H9 (cell line): Measurements from ENCODE around the gene ITGA7. TPM values are rescaled to one million over a fixed set of nuclear protein-coding genes. Genes with fewer than 3 reads are reported as not detected.

Experiments
- DNase-seq: peaks from one replicate; pipeline ENCODE4 v3.0.0-alpha.2; 2017
- H2AFZ ChIP-seq: one replicate; pipeline ENCODE4 v1.6.1; 2013; ENCODE audit warnings: mild to moderate bottlenecking, low read length, control low read depth, moderate library complexity
- H2AK5ac ChIP-seq: 2 replicates; pipeline ENCODE4 v1.6.1; 2013; ENCODE audit warnings: low read length, control low read depth, mixed read lengths; ENCODE audit not compliant: insufficient read length
- H2BK120ac ChIP-seq: one replicate; pipeline ENCODE4 v1.6.1; 2013; ENCODE audit warnings: low read depth, mild to moderate bottlenecking, low read length, control low read depth, inconsistent platforms; ENCODE audit not compliant: poor library complexity, severe bottlenecking
- H2BK12ac ChIP-seq: 2 replicates; pipeline ENCODE4 v1.6.1; 2013; ENCODE audit warnings: low read length, control low read depth, mixed read lengths, low read depth; ENCODE audit not compliant: insufficient read length
- H2BK15ac ChIP-seq: 2 replicates; pipeline ENCODE4 v1.6.1; 2013; ENCODE audit warnings: low read depth, low read length, control low read depth
- H2BK20ac ChIP-seq: one replicate; pipeline ENCODE4 v1.6.1; 2013; ENCODE audit warnings: low read depth, mild to moderate bottlenecking, low read length, control low read depth, inconsistent platforms; ENCODE audit not compliant: poor library complexity, severe bottlenecking
- H2BK5ac ChIP-seq: 2 replicates; pipeline ENCODE4 v1.6.1; 2013; ENCODE audit warnings: low read length, control low read depth, mixed read lengths; ENCODE audit not compliant: insufficient read length
- H3K14ac ChIP-seq: 2 replicates; pipeline ENCODE4 v1.6.1; 2013; ENCODE audit warnings: low read length, control low read depth; ENCODE audit not compliant: insufficient read depth
- H3K18ac ChIP-seq: 2 replicates; pipeline ENCODE4 v1.6.1; 2013; ENCODE audit warnings: low read depth, mild to moderate bottlenecking, mixed read lengths, low read length, control low read depth; ENCODE audit not compliant: insufficient read length
- H3K23ac ChIP-seq: 2 replicates; pipeline ENCODE4 v1.6.1; 2013; ENCODE audit warnings: low read length, control low read depth, mixed read lengths, low read depth; ENCODE audit not compliant: insufficient read length
- H3K23me2 ChIP-seq: 2 replicates; pipeline ENCODE4 v1.6.1; 2013; ENCODE audit warnings: low read depth, mild to moderate bottlenecking, mixed read lengths, low read length, control low read depth; ENCODE audit not compliant: insufficient read length, poor library complexity, severe bottlenecking
- H3K27ac ChIP-seq: 2 replicates; pipeline ENCODE4 v1.5.1; 2013; ENCODE audit warnings: low read length, control low read depth, mixed read lengths, low read depth; ENCODE audit not compliant: insufficient read length
- H3K27me3 ChIP-seq: 2 replicates; pipeline ENCODE4 v1.6.1; 2013; ENCODE audit warnings: low read length, control low read depth, inconsistent platforms; ENCODE audit not compliant: insufficient read depth
- H3K4ac ChIP-seq: 2 replicates; pipeline ENCODE4 v1.6.1; 2013; ENCODE audit warnings: low read depth, mild to moderate bottlenecking, control low read depth, inconsistent platforms, low read length, moderate library complexity
- H3K4me1 ChIP-seq: 2 replicates; pipeline ENCODE4 v1.6.1; 2013; ENCODE audit warnings: low read length, control low read depth, inconsistent platforms; ENCODE audit not compliant: insufficient read depth
- H3K4me2 ChIP-seq: 2 replicates; pipeline ENCODE4 v1.6.1; 2013; ENCODE audit warnings: low read length, control low read depth, mixed read lengths; ENCODE audit not compliant: insufficient read length, insufficient read depth
- H3K56ac ChIP-seq: 2 replicates; pipeline ENCODE4 v1.6.1; 2013; ENCODE audit warnings: low read depth, mild to moderate bottlenecking, mixed read lengths, low read length, control low read depth; ENCODE audit not compliant: insufficient read length
- H3K79me1 ChIP-seq: 2 replicates; pipeline ENCODE4 v1.6.1; 2013; ENCODE audit warnings: low read depth, mild to moderate bottlenecking, moderate library complexity, low read length, control low read depth, inconsistent platforms; ENCODE audit not compliant: insufficient read depth, poor library complexity, severe bottlenecking
- H3K79me2 ChIP-seq: 2 replicates; pipeline ENCODE4 v1.6.1; 2013; ENCODE audit warnings: low read length, control low read depth, inconsistent platforms; ENCODE audit not compliant: insufficient read depth
- H3K9ac ChIP-seq: 2 replicates; pipeline ENCODE4 v1.6.1; 2013; ENCODE audit warnings: low read length, control low read depth, mixed read lengths; ENCODE audit not compliant: insufficient read length; ENCODE audit errors: extremely low read depth
- H3K9me3 ChIP-seq: one replicate; pipeline ENCODE4 v1.6.1; 2013; ENCODE audit warnings: low read depth, low read length, inconsistent platforms; ENCODE audit not compliant: control insufficient read depth
- H3T11ph ChIP-seq: one replicate; pipeline ENCODE4 v1.6.1; 2013; ENCODE audit warnings: mild to moderate bottlenecking, low read length, control low read depth, inconsistent platforms
- H4K20me1 ChIP-seq: one replicate; pipeline ENCODE4 v1.6.1; 2013; ENCODE audit not compliant: control insufficient read depth, insufficient read length, insufficient read depth
- H4K5ac ChIP-seq: 2 replicates; pipeline ENCODE4 v1.6.1; 2013; ENCODE audit warnings: low read depth, mild to moderate bottlenecking, mixed read lengths, low read length, control low read depth; ENCODE audit not compliant: insufficient read length
- H4K8ac ChIP-seq: replicated peaks from 2 replicates; pipeline ENCODE4 v1.6.1; 2013; ENCODE audit warnings: low read length, control low read depth, mixed read lengths, low read depth; ENCODE audit not compliant: insufficient read length
- H4K91ac ChIP-seq: 2 replicates; pipeline ENCODE4 v1.6.1; 2013; ENCODE audit warnings: low read depth, mild to moderate bottlenecking, moderate library complexity, mixed read lengths, low read length, control low read depth; ENCODE audit not compliant: insufficient read length
- H3K27ac Mint-ChIP-seq, 3 experiments: 2 replicates in 2 of 3; 3 replicates in 1 of 3; pipeline ENCODE4 v1.8.0; 2020 to 2021; ENCODE audit warnings: mixed read lengths in 3 of 3, mild to moderate bottlenecking in 1 of 3, moderate library complexity in 1 of 3
- H3K27me3 Mint-ChIP-seq: 2 replicates; pipeline ENCODE4 v1.8.0; 2021; ENCODE audit warnings: low read depth, mild to moderate bottlenecking, moderate library complexity, mixed read lengths
- H3K36me3 Mint-ChIP-seq, 3 experiments: 2 replicates in 2 of 3; 3 replicates in 1 of 3; pipeline ENCODE4 v1.8.0; 2020 to 2021; ENCODE audit warnings: low read depth in 3 of 3, mixed read lengths in 3 of 3; ENCODE audit not compliant: insufficient read depth in 1 of 3
- H3K4me1 Mint-ChIP-seq, 2 experiments: 2 replicates each; pipeline ENCODE4 v1.8.0; 2020; ENCODE audit warnings: mixed read lengths in 2 of 2
- H3K4me3 Mint-ChIP-seq, 2 experiments: 2 replicates in 1 of 2; 3 replicates in 1 of 2; pipeline ENCODE4 v1.8.0; 2020 to 2021; ENCODE audit warnings: mild to moderate bottlenecking in 2 of 2, mixed read lengths in 2 of 2, moderate library complexity in 1 of 2
- H3K9me3 Mint-ChIP-seq, 2 experiments: 2 replicates in 1 of 2; 3 replicates in 1 of 2; pipeline ENCODE4 v1.8.0; 2020; ENCODE audit warnings: mild to moderate bottlenecking in 2 of 2, mixed read lengths in 2 of 2, moderate library complexity in 1 of 2
- CTCF ChIP-seq: fragments of 200-600 bp; sonication (generic); conservative IDR thresholded peaks from 3 replicates; pipeline ENCODE4 v1.8.0; 2021; ENCODE audit warnings: antibody characterized with exemption, mild to moderate bottlenecking
- WGBS: extraction: QIAGEN DNeasy Blood & Tissue Kit; methylation state at CpG from one replicate; pipeline ENCODE4 v1.1.7; 2013; ENCODE audit warnings: missing lambda C conversion rate, low lambda C conversion rate, mixed read lengths; ENCODE audit not compliant: insufficient read length; ENCODE audit errors: extremely low coverage; 5-methylcytosine and 5-hydroxymethylcytosine counted together
- total RNA-seq: library from RNA; stranded (reverse); gene quantifications from 2 replicates; pipeline ENCODE4 v1.2.1, GENCODE V29; 2021

Gene ITGA7
- total RNA-seq, 1 experiment from 2014 or later = 119 TPM

- DNase-seq = no peak
- TF ChIP-seq CTCF = no peak
- H3K36me3 Mint-ChIP-seq = peaks cover 3 to 22% (median 14%) of the 10 kb centered on the region in 3 experiments; a peak in 6 of 7 replicates
- H3K27me3 Mint-ChIP-seq = peaks cover 4% of the 10 kb centered on the region
- H2AFZ ChIP-seq = no peak overlapping the region
- no peak overlapping the region for H4K5ac ChIP-seq
- H3K9me3 Mint-ChIP-seq = peaks cover 0 to 3% of the 10 kb centered on the region in 2 experiments; a peak in 3 of 5 replicates
- H4K8ac ChIP-seq = no peak overlapping the region
- no CpG with 5 or more reads among the region's 7 CpGs for WGBS
- no peak overlapping the region for H2BK12ac ChIP-seq
- H4K91ac ChIP-seq = no peak overlapping the region
- H3K56ac ChIP-seq = no peak overlapping the region
- peaks cover 13% of the 10 kb centered on the region; the same call in 1 of the 2 replicates for H3K4me1 ChIP-seq
- no peak overlapping the region for H3K4me3 Mint-ChIP-seq
- no peaks in the 10 kb centered on the region for H4K20me1 ChIP-seq
- H3T11ph ChIP-seq = no peak overlapping the region
- H3K14ac ChIP-seq = no peak overlapping the region
- no peaks in the 10 kb centered on the region for H3K79me2 ChIP-seq
- H3K18ac ChIP-seq = no peak overlapping the region
- H3K4ac ChIP-seq = no peak overlapping the region
- no peak overlapping the region for H2BK5ac ChIP-seq
- no peak overlapping the region for H2BK15ac ChIP-seq
- H2BK120ac ChIP-seq = no peak overlapping the region
- no peak overlapping the region for H2BK20ac ChIP-seq
- H3K9ac ChIP-seq = no peak overlapping the region
- 0 out of 7 replicates have a peak overlapping the region, but pooled peaks of 1 of the 3 experiments have one; percentile 68 for H3K27ac Mint-ChIP-seq
- no peak overlapping the region for H2AK5ac ChIP-seq
- H3K9me3 ChIP-seq = no peaks in the 10 kb centered on the region
- H3K79me1 ChIP-seq = no peaks in the 10 kb centered on the region
- H3K4me2 ChIP-seq = no peak overlapping the region
- H3K27ac ChIP-seq = no peak overlapping the region
- no peak overlapping the region for H3K23ac ChIP-seq
- H3K27me3 ChIP-seq = no peaks in the 10 kb centered on the region
- peaks cover 38 to 41% of the 10 kb centered on the region in 2 experiments for H3K4me1 Mint-ChIP-seq
- peaks cover 9% of the 10 kb centered on the region for H3K23me2 ChIP-seq
Measured at GRCh38 chr12:55719371-55719770, 11.7 kb upstream of the ITGA7 start.
